ENCODE results near the gene TLCD2. TPM values are rescaled to one million over a fixed set of nuclear protein-coding genes. Genes with fewer than 3 reads are reported as not detected.

TLCD2 gene
- total and polyA plus RNA-seq, 9 of the 15 experiments (the other 6 are each of a cell fraction or from before 2014, with no cell fraction given): 0.10 to 0.89 (median 0.58) TPM

GRCh38 chr17:1724351-1724868 lies 14.2 kb upstream of the TLCD2 start, which contains the start of gene WDR81 (continued):
- TF ChIP-seq TOE1 (IDR thresholded peaks at IDR 0.05; ENCODE audit: borderline replicate concordance) (peak; percentile 95), TOE1 (CRISPR knock-in tag; IDR thresholded peaks at IDR 0.05; ENCODE audit: borderline replicate concordance, low read depth) (no peak), ZNF717 (CRISPR knock-in tag; IDR thresholded peaks at IDR 0.05) (no peak), PRPF4 (IDR thresholded peaks at IDR 0.05; ENCODE audit: insufficient read depth, low read depth, low read length, poor library complexity, severe bottlenecking) (no peak), ZNF280B (CRISPR knock-in tag; IDR thresholded peaks at IDR 0.05) (no peak), CBX8 (IDR thresholded peaks at IDR 0.05; ENCODE audit: borderline replicate concordance, extremely low read depth, low read depth, low read length, poor library complexity, severe bottlenecking) (no peak), CREB3L1 (IDR thresholded peaks at IDR 0.05; ENCODE audit: borderline replicate concordance, low read depth) (no peak), HEY1 (CRISPR knock-in tag; IDR thresholded peaks at IDR 0.05; ENCODE audit: borderline replicate concordance) (no peak), KAT7 (CRISPR knock-in tag; IDR thresholded peaks at IDR 0.05; ENCODE audit: borderline replicate concordance) (no peak), PBX2 (CRISPR knock-in tag; IDR thresholded peaks at IDR 0.05; ENCODE audit: low read depth) (no peak), PBX2 (tag; conservative IDR thresholded peaks at IDR 0.05; ENCODE audit: low read depth) (no peak), GATAD2B (IDR thresholded peaks at IDR 0.05; ENCODE audit: borderline replicate concordance) (peak; percentile 79; the same call in 1 of the 2 replicates), ZNF436 (CRISPR knock-in tag; IDR thresholded peaks at IDR 0.05) (no peak), ZNF507 (tag; conservative IDR thresholded peaks at IDR 0.05) (no peak), ATF4 (CRISPR knock-in tag; IDR thresholded peaks at IDR 0.05) (no peak), NFIC (IDR thresholded peaks at IDR 0.05) (no peak), PREB (CRISPR knock-in tag; IDR thresholded peaks at IDR 0.05) (no peak), ZNF695 (CRISPR knock-in tag; IDR thresholded peaks at IDR 0.05) (no peak), RFX5 (IDR thresholded peaks at IDR 0.05; ENCODE audit: low read depth, low read length) (no peak), LCOR (CRISPR knock-in tag; IDR thresholded peaks at IDR 0.05) (no peak), PHB2 (IDR thresholded peaks at IDR 0.05; ENCODE audit: low read depth) (no peak)
